Measurements from ENCODE around the gene SLC18B1.

GRCh38 chr6:132798869-132799538 is 567 bp upstream of the SLC18B1 start:
- TF ChIP-seq EZH2 (IDR thresholded peaks at IDR 0.05; ENCODE audit: low read length), result no peak
- TF ChIP-seq, protein P1, sequence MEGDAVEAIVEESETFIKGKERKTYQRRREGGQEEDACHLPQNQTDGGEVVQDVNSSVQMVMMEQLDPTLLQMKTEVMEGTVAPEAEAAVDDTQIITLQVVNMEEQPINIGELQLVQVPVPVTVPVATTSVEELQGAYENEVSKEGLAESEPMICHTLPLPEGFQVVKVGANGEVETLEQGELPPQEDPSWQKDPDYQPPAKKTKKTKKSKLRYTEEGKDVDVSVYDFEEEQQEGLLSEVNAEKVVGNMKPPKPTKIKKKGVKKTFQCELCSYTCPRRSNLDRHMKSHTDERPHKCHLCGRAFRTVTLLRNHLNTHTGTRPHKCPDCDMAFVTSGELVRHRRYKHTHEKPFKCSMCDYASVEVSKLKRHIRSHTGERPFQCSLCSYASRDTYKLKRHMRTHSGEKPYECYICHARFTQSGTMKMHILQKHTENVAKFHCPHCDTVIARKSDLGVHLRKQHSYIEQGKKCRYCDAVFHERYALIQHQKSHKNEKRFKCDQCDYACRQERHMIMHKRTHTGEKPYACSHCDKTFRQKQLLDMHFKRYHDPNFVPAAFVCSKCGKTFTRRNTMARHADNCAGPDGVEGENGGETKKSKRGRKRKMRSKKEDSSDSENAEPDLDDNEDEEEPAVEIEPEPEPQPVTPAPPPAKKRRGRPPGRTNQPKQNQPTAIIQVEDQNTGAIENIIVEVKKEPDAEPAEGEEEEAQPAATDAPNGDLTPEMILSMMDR (optimal IDR thresholded peaks at IDR 0.05 in 1 of 3, IDR thresholded peaks at IDR 0.05 in 1 of 3, conservative IDR thresholded peaks at IDR 0.05 in 1 of 3; ENCODE audit: extremely low read depth in 1 of 3, insufficient read depth in 2 of 3, low read length in 3 of 3), result peak; percentile 84 to 96 (median 93)
